ENCODE data around the gene NEK9. TPM values are rescaled to one million over a fixed set of nuclear protein-coding genes. Genes with fewer than 3 reads are reported as not detected.

The NEK9 gene
- total and polyA plus RNA-seq, 9 of the 15 experiments (the other 6 are each of a cell fraction or from before 2014, with no cell fraction given): 2.8 to 39.6 (median 19.8) TPM

- CTCF ChIA-PET (ENCODE audit: low intra/inter-chr PET ratio): no interaction called here
- H3K27ac ChIP-seq (ENCODE audit: extremely low read depth, low read depth, low read length): no peak overlapping the region
- no TSS peak for BruUV-seq (replicated peaks)
- H3K36me3 ChIP-seq (ENCODE audit: control insufficient read depth, insufficient read depth, low read length): peaks cover 19% of the 10 kb centered on the region; the same call in 2 of the 3 replicates
- no peaks in the 10 kb centered on the region for H3K9me3 ChIP-seq (replicated peaks; ENCODE audit: control insufficient read depth, insufficient read depth, low read depth, low read length)
- no peak overlapping the region for H3K4me2 ChIP-seq (ENCODE audit: insufficient read depth, low read length)
- intact Hi-C loops (cut with micrococcal nuclease): no loop called here
- H4K20me1 ChIP-seq (replicated peaks; ENCODE audit: control insufficient read depth, insufficient read depth, low read length): no peaks in the 10 kb centered on the region
- H3K9ac ChIP-seq (ENCODE audit: insufficient read depth in 1 of 2, low read depth in 2 of 2, low read length in 2 of 2): no peak overlapping the region
- H2AFZ ChIP-seq (ENCODE audit: low read depth, low read length): no peak overlapping the region
- H3K9me1 ChIP-seq (ENCODE audit: control insufficient read depth, insufficient read depth, low read length): no peaks in the 10 kb centered on the region
- no peak for DNase-seq (ENCODE audit: extremely low read depth in 1 of 4, low spot score in 3 of 4)
- H3K4me1 ChIP-seq (replicated peaks in 1 of 2; ENCODE audit: control insufficient read depth in 2 of 2, insufficient read depth in 2 of 2, low read length in 2 of 2): peaks cover 9 to 15% of the 10 kb centered on the region in 2 experiments; a peak in 4 of 5 replicates
- FAIRE-seq: no peak
- no peak for ATAC-seq
- WGBS (ENCODE audit: insufficient coverage, low coverage, missing lambda C conversion rate): 45% methylated on average over 3 of the region's 3 CpGs
- POLR2A ChIA-PET: no interaction called here
- no peak overlapping the region for H3K4me3 ChIP-seq
- TF ChIP-seq NFATC3 (IDR thresholded peaks at IDR 0.05) (no peak), BHLHE40 (IDR thresholded peaks at IDR 0.05; ENCODE audit: low read length) (no peak), MIER1 (IDR thresholded peaks at IDR 0.05; ENCODE audit: low read depth) (no peak), POLR2G (IDR thresholded peaks at IDR 0.05; ENCODE audit: low read depth, low read length) (no peak), L3MBTL2 (IDR thresholded peaks at IDR 0.05) (no peak), U2AF2 (optimal IDR thresholded peaks at IDR 0.05; ENCODE audit: low read depth, low read length) (no peak), SRSF7 (optimal IDR thresholded peaks at IDR 0.05; ENCODE audit: low read depth, low read length) (no peak), ZBTB12 (CRISPR knock-in tag; IDR thresholded peaks at IDR 0.05) (no peak), ZNF696 (CRISPR knock-in tag; conservative IDR thresholded peaks at IDR 0.05) (no peak), FOS (IDR thresholded peaks at IDR 0.05; ENCODE audit: extremely low read depth, insufficient read length) (no peak), THRAP3 (IDR thresholded peaks at IDR 0.05; ENCODE audit: borderline replicate concordance) (no peak), THRA (IDR thresholded peaks at IDR 0.05) (no peak), BMI1 (IDR thresholded peaks at IDR 0.05; ENCODE audit: low read length) (no peak), HNRNPLL (IDR thresholded peaks at IDR 0.05; ENCODE audit: low read depth, low read length, poor library complexity, severe bottlenecking) (no peak), RBBP5 (IDR thresholded peaks at IDR 0.05; ENCODE audit: borderline replicate concordance, insufficient read depth, low read length, poor library complexity, severe bottlenecking) (no peak), ZC3H11A (IDR thresholded peaks at IDR 0.05; ENCODE audit: low read depth, low read length) (no peak), ZNF24 (IDR thresholded peaks at IDR 0.05) (no peak), ZNF507 (tag; conservative IDR thresholded peaks at IDR 0.05) (no peak)
- TF ChIP-seq, protein P1, sequence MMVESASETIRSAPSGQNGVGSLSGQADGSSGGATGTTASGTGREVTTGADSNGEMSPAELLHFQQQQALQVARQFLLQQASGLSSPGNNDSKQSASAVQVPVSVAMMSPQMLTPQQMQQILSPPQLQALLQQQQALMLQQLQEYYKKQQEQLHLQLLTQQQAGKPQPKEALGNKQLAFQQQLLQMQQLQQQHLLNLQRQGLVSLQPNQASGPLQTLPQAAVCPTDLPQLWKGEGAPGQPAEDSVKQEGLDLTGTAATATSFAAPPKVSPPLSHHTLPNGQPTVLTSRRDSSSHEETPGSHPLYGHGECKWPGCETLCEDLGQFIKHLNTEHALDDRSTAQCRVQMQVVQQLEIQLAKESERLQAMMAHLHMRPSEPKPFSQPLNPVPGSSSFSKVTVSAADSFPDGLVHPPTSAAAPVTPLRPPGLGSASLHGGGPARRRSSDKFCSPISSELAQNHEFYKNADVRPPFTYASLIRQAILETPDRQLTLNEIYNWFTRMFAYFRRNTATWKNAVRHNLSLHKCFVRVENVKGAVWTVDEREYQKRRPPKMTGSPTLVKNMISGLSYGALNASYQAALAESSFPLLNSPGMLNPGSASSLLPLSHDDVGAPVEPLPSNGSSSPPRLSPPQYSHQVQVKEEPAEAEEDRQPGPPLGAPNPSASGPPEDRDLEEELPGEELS (CRISPR knock-in tag; IDR thresholded peaks at IDR 0.05; ENCODE audit: borderline replicate concordance): no peak
- TF ChIP-seq, protein P2, sequence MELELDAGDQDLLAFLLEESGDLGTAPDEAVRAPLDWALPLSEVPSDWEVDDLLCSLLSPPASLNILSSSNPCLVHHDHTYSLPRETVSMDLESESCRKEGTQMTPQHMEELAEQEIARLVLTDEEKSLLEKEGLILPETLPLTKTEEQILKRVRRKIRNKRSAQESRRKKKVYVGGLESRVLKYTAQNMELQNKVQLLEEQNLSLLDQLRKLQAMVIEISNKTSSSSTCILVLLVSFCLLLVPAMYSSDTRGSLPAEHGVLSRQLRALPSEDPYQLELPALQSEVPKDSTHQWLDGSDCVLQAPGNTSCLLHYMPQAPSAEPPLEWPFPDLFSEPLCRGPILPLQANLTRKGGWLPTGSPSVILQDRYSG (tag; conservative IDR thresholded peaks at IDR 0.05; ENCODE audit: low read depth): no peak
- in situ Hi-C loops (cut with MboI): no loop called here
- H3K27me3 ChIP-seq (ENCODE audit: control insufficient read depth in 2 of 2, insufficient read depth in 2 of 2, low read length in 2 of 2): no peaks in the 10 kb centered on the region
- H3K79me2 ChIP-seq (ENCODE audit: control insufficient read depth, insufficient read depth, low read length): peaks cover 33% of the 10 kb centered on the region
These were observed 79.9 kb downstream of the NEK9 start for GRCh38 chr14:75046899-75047298.
